Measurements from ENCODE around the gene INAFM2. TPM values are rescaled to one million over a fixed set of nuclear protein-coding genes. Genes with fewer than 3 reads are reported as not detected.

Gene INAFM2
- total RNA-seq, 1 experiment from 2014 or later, result 25.4 TPM

GRCh38 chr15:40276927-40277326 is 46.6 kb upstream of the INAFM2 start:
- Histone ChIP-seq H2AFZ (ENCODE audit: low read length) (no peak overlapping the region), H3K9me3 (ENCODE audit: control insufficient read depth, low read depth, low read length) (no peaks in the 10 kb centered on the region), H4K91ac (ENCODE audit: insufficient read length, low read depth, low read length) (no peak overlapping the region), H2BK5ac (ENCODE audit: insufficient read length, low read length) (no peak overlapping the region), H2AK5ac (ENCODE audit: insufficient read length, low read length) (no peak overlapping the region), H3K18ac (ENCODE audit: insufficient read length, low read depth, low read length) (no peak overlapping the region), H3K23ac (ENCODE audit: insufficient read length, low read depth, low read length) (no peak overlapping the region), H3K79me1 (ENCODE audit: insufficient read depth, low read depth, low read length, poor library complexity, severe bottlenecking) (no peaks in the 10 kb centered on the region), H2BK20ac (ENCODE audit: low read depth, low read length, poor library complexity, severe bottlenecking) (no peak overlapping the region), H2BK120ac (ENCODE audit: low read depth, low read length, poor library complexity, severe bottlenecking) (no peak overlapping the region), H3K9ac (ENCODE audit: extremely low read depth, insufficient read length, low read length) (no peak overlapping the region), H4K8ac (replicated peaks; ENCODE audit: insufficient read length, low read depth, low read length) (no peak overlapping the region), H3K27me3 (ENCODE audit: insufficient read depth, low read length) (peaks cover 17% of the 10 kb centered on the region; the same call in 1 of the 2 replicates), H3K27ac (ENCODE audit: insufficient read length, low read depth, low read length) (no peak overlapping the region), H2BK15ac (ENCODE audit: low read depth, low read length) (no peak overlapping the region), H3K23me2 (ENCODE audit: insufficient read length, low read depth, low read length, poor library complexity, severe bottlenecking) (peaks cover 6% of the 10 kb centered on the region), H3K56ac (ENCODE audit: insufficient read length, low read depth, low read length) (no peak overlapping the region), H3K79me2 (ENCODE audit: insufficient read depth, low read length) (no peaks in the 10 kb centered on the region), H4K20me1 (ENCODE audit: control insufficient read depth, insufficient read depth, insufficient read length) (no peaks in the 10 kb centered on the region), H3K4ac (ENCODE audit: low read depth, low read length) (no peak overlapping the region), H3T11ph (ENCODE audit: low read length) (no peak overlapping the region), H3K4me2 (ENCODE audit: insufficient read depth, insufficient read length, low read length) (no peak overlapping the region), H3K14ac (ENCODE audit: insufficient read depth, low read length) (no peak overlapping the region), H2BK12ac (ENCODE audit: insufficient read length, low read depth, low read length) (no peak overlapping the region), H4K5ac (ENCODE audit: insufficient read length, low read depth, low read length) (no peak overlapping the region), H3K4me1 (ENCODE audit: insufficient read depth, low read length) (no peaks in the 10 kb centered on the region)
- no peak for DNase-seq
- peaks cover 13 to 53% of the 10 kb centered on the region in 2 experiments for H3K4me1 Mint-ChIP-seq
- no peak overlapping the region for H3K4me3 Mint-ChIP-seq
- no peaks in the 10 kb centered on the region; a peak in 1 of 5 replicates for H3K9me3 Mint-ChIP-seq
- H3K27me3 Mint-ChIP-seq (ENCODE audit: low read depth), result peaks cover 40% of the 10 kb centered on the region
- TF ChIP-seq CTCF (conservative IDR thresholded peaks at IDR 0.05), result no peak
- no CpG with 5 or more reads among the region's 4 CpGs for WGBS (ENCODE audit: extremely low coverage, insufficient read length, low lambda C conversion rate)
- peaks cover 0 to 11% (median 2%) of the 10 kb centered on the region in 3 experiments; a peak in 3 of 7 replicates for H3K36me3 Mint-ChIP-seq (ENCODE audit: insufficient read depth in 1 of 3, low read depth in 3 of 3)
- no peak overlapping the region; a peak in 1 of 7 replicates for H3K27ac Mint-ChIP-seq
